ENCODE data around the gene CST7.

DNA sequence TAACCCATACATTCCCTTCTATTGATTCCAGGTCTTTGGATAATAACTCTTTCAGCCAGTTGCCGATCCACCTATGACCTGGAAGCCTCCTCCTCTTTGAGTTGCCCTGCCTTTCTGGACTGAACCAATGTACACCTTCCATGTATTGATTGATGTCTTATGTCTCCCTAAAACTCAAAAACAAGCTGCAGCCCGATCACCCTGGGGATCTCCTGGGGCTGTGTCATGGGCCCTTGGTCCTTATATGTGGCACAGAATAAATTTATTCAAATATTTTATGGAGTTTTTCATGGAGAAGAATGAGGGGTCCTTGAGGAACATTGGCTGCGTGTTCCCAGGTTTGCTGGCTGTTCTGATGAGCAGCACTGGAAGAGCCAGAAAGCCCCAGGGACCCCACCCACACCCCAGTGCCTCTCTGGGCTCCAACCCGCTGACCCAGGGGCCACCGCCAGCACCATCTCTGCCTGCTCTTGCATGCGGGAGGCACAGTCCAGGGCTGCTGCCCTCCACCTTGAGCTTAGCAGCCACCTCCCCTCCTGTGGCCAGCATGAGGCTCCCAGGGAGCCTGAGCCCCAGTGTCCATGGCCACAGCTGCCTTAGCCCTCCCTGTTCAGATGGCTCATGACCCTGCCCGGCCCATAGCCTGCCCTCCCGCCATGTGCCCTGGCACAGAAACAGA lies 36.5 kb upstream of the CST7 start:
- TF ChIP-seq, protein P1, sequence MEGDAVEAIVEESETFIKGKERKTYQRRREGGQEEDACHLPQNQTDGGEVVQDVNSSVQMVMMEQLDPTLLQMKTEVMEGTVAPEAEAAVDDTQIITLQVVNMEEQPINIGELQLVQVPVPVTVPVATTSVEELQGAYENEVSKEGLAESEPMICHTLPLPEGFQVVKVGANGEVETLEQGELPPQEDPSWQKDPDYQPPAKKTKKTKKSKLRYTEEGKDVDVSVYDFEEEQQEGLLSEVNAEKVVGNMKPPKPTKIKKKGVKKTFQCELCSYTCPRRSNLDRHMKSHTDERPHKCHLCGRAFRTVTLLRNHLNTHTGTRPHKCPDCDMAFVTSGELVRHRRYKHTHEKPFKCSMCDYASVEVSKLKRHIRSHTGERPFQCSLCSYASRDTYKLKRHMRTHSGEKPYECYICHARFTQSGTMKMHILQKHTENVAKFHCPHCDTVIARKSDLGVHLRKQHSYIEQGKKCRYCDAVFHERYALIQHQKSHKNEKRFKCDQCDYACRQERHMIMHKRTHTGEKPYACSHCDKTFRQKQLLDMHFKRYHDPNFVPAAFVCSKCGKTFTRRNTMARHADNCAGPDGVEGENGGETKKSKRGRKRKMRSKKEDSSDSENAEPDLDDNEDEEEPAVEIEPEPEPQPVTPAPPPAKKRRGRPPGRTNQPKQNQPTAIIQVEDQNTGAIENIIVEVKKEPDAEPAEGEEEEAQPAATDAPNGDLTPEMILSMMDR (IDR thresholded peaks at IDR 0.05) = no peak
- TF ChIP-seq RORB (CRISPR knock-in tag; IDR thresholded peaks at IDR 0.05) (no peak), TCF7 (CRISPR knock-in tag; IDR thresholded peaks at IDR 0.05; ENCODE audit: low read depth) (no peak), NFATC4 (CRISPR knock-in tag; IDR thresholded peaks at IDR 0.05) (no peak), ATF1 (CRISPR knock-in tag; IDR thresholded peaks at IDR 0.05) (no peak), NR3C1 (CRISPR knock-in tag; conservative IDR thresholded peaks at IDR 0.05; ENCODE audit: low read depth) (no peak)
